SU-DHL-6 (cell line): ENCODE results near the gene BCKDHB.
"Not testable (repeated sequence)": the region's sequence is repeated elsewhere in the genome, so short reads cannot be mapped to it uniquely, and the experiment has no call there.

Experiments used
- H2AFZ ChIP-seq: fragments of 200-600 bp; sonication (generic); 2 replicates; pipeline ENCODE4 v1.6.1; 2014; ENCODE audit warnings: low read depth, mild to moderate bottlenecking, moderate library complexity, mixed read lengths, antibody characterized with exemption, low read length; ENCODE audit not compliant: severe bottlenecking
- H3F3A ChIP-seq: fragments of 200-600 bp; shearing (Covaris generic); 2 replicates; pipeline ENCODE4 v1.6.0; 2016; ENCODE audit warnings: antibody characterized with exemption, mild to moderate bottlenecking; ENCODE audit not compliant: insufficient read depth
- H3K27ac ChIP-seq: fragments of 200-600 bp; sonication (generic); 2 replicates; pipeline ENCODE4 v1.5.1; 2016; ENCODE audit warnings: low read depth, mild to moderate bottlenecking, low read length, moderate library complexity, mixed read lengths
- H3K27me3 ChIP-seq: fragments of 200-600 bp; sonication (generic), shearing (Covaris generic); 2 replicates; pipeline ENCODE4 v1.6.0; 2014; ENCODE audit warnings: mild to moderate bottlenecking, low read length
- H3K36me3 ChIP-seq: fragments of 200-600 bp; sonication (generic); 2 replicates; pipeline ENCODE4 v1.6.1; 2014; ENCODE audit warnings: mild to moderate bottlenecking, low read length, mixed read lengths
- H3K4me2 ChIP-seq: fragments of 300-600, 200-600 bp; shearing (Covaris generic), sonication (generic); 2 replicates; pipeline ENCODE4 v1.6.0; 2014; ENCODE audit warnings: low read length, low read depth, mild to moderate bottlenecking; ENCODE audit not compliant: poor library complexity, severe bottlenecking
- H3K4me3 ChIP-seq: fragments of 200-600 bp; sonication (generic); 2 replicates; pipeline ENCODE4 v1.5.1; 2014; ENCODE audit warnings: antibody characterized with exemption, low read length, mild to moderate bottlenecking, mixed read lengths; ENCODE audit not compliant: insufficient read depth, poor library complexity, severe bottlenecking
- H3K79me2 ChIP-seq: fragments of 200-600 bp; sonication (generic); 2 replicates; pipeline ENCODE4 v1.6.1; 2014; ENCODE audit warnings: mild to moderate bottlenecking, low read length, moderate library complexity; ENCODE audit not compliant: insufficient read depth
- H3K9ac ChIP-seq: fragments of 200-600 bp; sonication (generic); 2 replicates; pipeline ENCODE4 v1.7.0; 2014; ENCODE audit warnings: mild to moderate bottlenecking, low read length
- H3K9me2 ChIP-seq: fragments of 200-600 bp; sonication (generic); replicated peaks from 2 replicates; pipeline ENCODE4 v1.6.1; 2014; ENCODE audit warnings: low read length; ENCODE audit not compliant: insufficient read depth
- H3K9me3 ChIP-seq: fragments of 200-600 bp; sonication (generic); 2 replicates; pipeline ENCODE4 v1.6.1; 2014; ENCODE audit warnings: low read length, mixed read lengths; ENCODE audit not compliant: insufficient read depth
- H4K20me1 ChIP-seq: fragments of 200-600 bp; sonication (generic); 2 replicates; pipeline ENCODE4 v1.6.1; 2014; ENCODE audit warnings: low read depth, mild to moderate bottlenecking, antibody characterized with exemption, low read length, moderate library complexity, mixed read lengths
- CTCF ChIP-seq: fragments of 200-600 bp; sonication (generic); IDR thresholded peaks from one replicate; pipeline ENCODE4 v1.5.1; 2017; ENCODE audit warnings: antibody characterized with exemption, mild to moderate bottlenecking, low read length, moderate library complexity; ENCODE audit not compliant: insufficient read depth, poor library complexity, severe bottlenecking
- EZH2phosphoT487 ChIP-seq: fragments of 200-600 bp; sonication (generic), shearing (Covaris generic); conservative IDR thresholded peaks from 2 replicates; pipeline ENCODE4 v1.6.1; 2018; ENCODE audit warnings: mild to moderate bottlenecking, antibody characterized with exemption, low read length, moderate library complexity, mixed read lengths

The BCKDHB gene

GRCh38 chr6:80206758-80207157 is 100.3 kb downstream of the BCKDHB start:
- Histone ChIP-seq H3K36me3 (no peaks in the 10 kb centered on the region), H4K20me1 (no peaks in the 10 kb centered on the region), H3K27me3 (no peaks in the 10 kb centered on the region), H3F3A (no peaks in the 10 kb centered on the region; the same call in 1 of the 2 replicates), H3K9ac (no peak overlapping the region), H3K9me2 (no peaks in the 10 kb centered on the region), H3K4me2 (no peak overlapping the region), H3K79me2 (no peaks in the 10 kb centered on the region), H3K4me3 (no peak overlapping the region), H2AFZ (no peak overlapping the region), H3K27ac (no peak overlapping the region), H3K9me3 (no peaks in the 10 kb centered on the region)
- no peak for TF ChIP-seq CTCF
- no peak for TF ChIP-seq EZH2phosphoT487

- Histone ChIP-seq H3K9ac (no peak overlapping the region), H3K27ac (no peak overlapping the region), H3F3A (no peaks in the 10 kb centered on the region; the same call in 1 of the 2 replicates), H3K9me2 (no peaks in the 10 kb centered on the region), H3K27me3 (no peaks in the 10 kb centered on the region), H3K36me3 (no peaks in the 10 kb centered on the region), H4K20me1 (no peaks in the 10 kb centered on the region), H3K4me3 (no peak overlapping the region), H3K9me3 (no peaks in the 10 kb centered on the region), H2AFZ (no peak overlapping the region), H3K4me2 (no peak overlapping the region), H3K79me2 (no peaks in the 10 kb centered on the region)
- TF ChIP-seq CTCF (no peak), EZH2phosphoT487 (no peak)
These were observed 103.0 kb downstream of the BCKDHB start for GRCh38 chr6:80209430-80209829.

GRCh38 chr6:80210618-80211017 is 104.1 kb downstream of the BCKDHB start:
- Histone ChIP-seq H4K20me1 (no peaks in the 10 kb centered on the region), H2AFZ (no peak overlapping the region), H3K9me2 (no peaks in the 10 kb centered on the region), H3K9me3 (no peaks in the 10 kb centered on the region), H3K27ac (no peak overlapping the region), H3F3A (no peaks in the 10 kb centered on the region; the same call in 1 of the 2 replicates), H3K79me2 (no peaks in the 10 kb centered on the region), H3K27me3 (no peaks in the 10 kb centered on the region), H3K4me2 (no peak overlapping the region), H3K36me3 (no peaks in the 10 kb centered on the region), H3K9ac (no peak overlapping the region), H3K4me3 (no peak overlapping the region)
- TF ChIP-seq CTCF (no peak), EZH2phosphoT487 (no peak)

- Histone ChIP-seq H3K9me2 (no peaks in the 10 kb centered on the region), H3K4me3 (no peak overlapping the region), H3K36me3 (no peaks in the 10 kb centered on the region), H3K27ac (no peak overlapping the region), H3K4me2 (no peak overlapping the region), H3F3A (no peaks in the 10 kb centered on the region; the same call in 1 of the 2 replicates), H4K20me1 (no peaks in the 10 kb centered on the region), H3K9ac (no peak overlapping the region), H2AFZ (no peak overlapping the region), H3K9me3 (no peaks in the 10 kb centered on the region), H3K79me2 (no peaks in the 10 kb centered on the region), H3K27me3 (no peaks in the 10 kb centered on the region)
- TF ChIP-seq EZH2phosphoT487, result no peak
- TF ChIP-seq CTCF, result no peak
These were observed 104.8 kb downstream of the BCKDHB start for GRCh38 chr6:80211286-80211685.

GRCh38 chr6:80211890-80212289 is 105.4 kb downstream of the BCKDHB start:
- H3K4me3 ChIP-seq, H3K9ac ChIP-seq, H2AFZ ChIP-seq, H3K9me3 ChIP-seq, H4K20me1 ChIP-seq, H3K27ac ChIP-seq, H3K79me2 ChIP-seq, H3K27me3 ChIP-seq, H3F3A ChIP-seq, H3K9me2 ChIP-seq, H3K4me2 ChIP-seq, H3K36me3 ChIP-seq: not testable (repeated sequence)
